Embryonic facial prominence (tissue), 1 donor: ENCODE data around the gene SNED1.

Experiments used
- DNase-seq: peaks from one replicate; pipeline ENCODE4 v3.0.0-alpha.2; 2016; ENCODE audit errors: extremely low spot score

The SNED1 gene

GRCh38 chr2:240997856-240998705 lies at the start of gene SNED1:
Gene SNED1, plus strand, starts transcription at chr2:240998618. Its CDS starts 220 bp downstream, at chr2:240998838.
- DNase-seq = no peak

- DNase-seq = no peak
Observed at GRCh38 chr2:240948905-240949790, 49.3 kb upstream of the SNED1 start.

- DNase-seq = no peak
Observed at GRCh38 chr2:240949791-240950705, 48.4 kb upstream of the SNED1 start.

- no peak for DNase-seq
Observed at GRCh38 chr2:240951045-240951594, 47.3 kb upstream of the SNED1 start.

GRCh38 chr2:240952496-240953246 lies 45.7 kb upstream of the SNED1 start:
- DNase-seq = no peak

- DNase-seq = no peak
Observed at GRCh38 chr2:240953426-240954410, 44.7 kb upstream of the SNED1 start.

GRCh38 chr2:240954436-240955305 lies 43.7 kb upstream of the SNED1 start:
- DNase-seq = no peak

- DNase-seq = no peak
Observed at GRCh38 chr2:240955306-240956170, 42.9 kb upstream of the SNED1 start.

GRCh38 chr2:240956171-240956934 lies 42.1 kb upstream of the SNED1 start:
- DNase-seq = no peak

- no peak for DNase-seq
Observed at GRCh38 chr2:240956935-240957655, 41.3 kb upstream of the SNED1 start.

GRCh38 chr2:240957656-240958365 lies 40.6 kb upstream of the SNED1 start:
- no peak for DNase-seq

GRCh38 chr2:240958366-240959213 lies 39.8 kb upstream of the SNED1 start:
- DNase-seq = no peak

GRCh38 chr2:240959214-240959940 lies 39.0 kb upstream of the SNED1 start:
- no peak for DNase-seq

- DNase-seq = no peak
Observed at GRCh38 chr2:240959941-240960308, 38.5 kb upstream of the SNED1 start.
